Calu3 (cell line): Measurements from ENCODE around the gene ADGRA1. TPM values are rescaled to one million over a fixed set of nuclear protein-coding genes. Genes with fewer than 3 reads are reported as not detected.
A peak's percentile ranks its signal among the peaks of the same experiment; 100 is the strongest.

ENCODE experiments used
- BruUV-seq: library from RNA; stranded (reverse); fragments of 400-500 nt; replicated peaks from 2 replicates; lab custom pipeline; 2021; lab: Mats Ljungman, UMichigan
- CTCF ChIA-PET: fragments of 300-600 bp; sonication (Branson Sonifier 250); formaldehyde crosslinking; loops from one replicate; lab custom pipeline; 2022; ENCODE audit warnings: antibody characterized with exemption; lab: Charles Lee
- DNase-seq: peaks from one replicate; pipeline ENCODE4 v3.0.0; 2022
- H3K27ac Mint-ChIP-seq: one replicate; pipeline ENCODE4 v1.8.0; 2022; ENCODE audit warnings: mixed read lengths; ENCODE audit not compliant: unreplicated experiment
- H3K27me3 Mint-ChIP-seq: one replicate; pipeline ENCODE4 v1.8.0; 2022; ENCODE audit warnings: mixed read lengths; ENCODE audit not compliant: unreplicated experiment
- H3K36me3 Mint-ChIP-seq: one replicate; pipeline ENCODE4 v1.8.0; 2022; ENCODE audit warnings: mild to moderate bottlenecking, moderate library complexity, mixed read lengths; ENCODE audit not compliant: insufficient read depth, unreplicated experiment
- H3K4me1 Mint-ChIP-seq: one replicate; pipeline ENCODE4 v1.8.0; 2022; ENCODE audit warnings: mild to moderate bottlenecking, low read depth, mixed read lengths; ENCODE audit not compliant: unreplicated experiment
- H3K4me3 Mint-ChIP-seq: one replicate; pipeline ENCODE4 v1.8.0; 2022; ENCODE audit warnings: mild to moderate bottlenecking, low read depth, moderate library complexity, mixed read lengths; ENCODE audit not compliant: unreplicated experiment
- H3K9me3 Mint-ChIP-seq: one replicate; pipeline ENCODE4 v1.8.0; 2022; ENCODE audit warnings: low read depth, mixed read lengths; ENCODE audit not compliant: unreplicated experiment
- intact Hi-C: fragments of 100-400 bp; cut with micrococcal nuclease; formaldehyde crosslinking; loops from one replicate; pipeline ENCODE4 v1.10.0; 2022; ENCODE audit not compliant: unreplicated experiment
- total RNA-seq: library from RNA; stranded (reverse); gene quantifications from 2 replicates; pipeline ENCODE4 v1.2.3, GENCODE V29; 2022
- TF ChIP-seq, protein P1 (sequence below): fragments of 200-600 bp; IDR thresholded peaks from one replicate; pipeline ENCODE4 v1.8.0; 2022; ENCODE audit warnings: antibody characterized with exemption; ENCODE audit not compliant: unreplicated experiment

The ADGRA1 gene
- total RNA-seq, 1 experiment from 2014 or later: not detected

DNA sequence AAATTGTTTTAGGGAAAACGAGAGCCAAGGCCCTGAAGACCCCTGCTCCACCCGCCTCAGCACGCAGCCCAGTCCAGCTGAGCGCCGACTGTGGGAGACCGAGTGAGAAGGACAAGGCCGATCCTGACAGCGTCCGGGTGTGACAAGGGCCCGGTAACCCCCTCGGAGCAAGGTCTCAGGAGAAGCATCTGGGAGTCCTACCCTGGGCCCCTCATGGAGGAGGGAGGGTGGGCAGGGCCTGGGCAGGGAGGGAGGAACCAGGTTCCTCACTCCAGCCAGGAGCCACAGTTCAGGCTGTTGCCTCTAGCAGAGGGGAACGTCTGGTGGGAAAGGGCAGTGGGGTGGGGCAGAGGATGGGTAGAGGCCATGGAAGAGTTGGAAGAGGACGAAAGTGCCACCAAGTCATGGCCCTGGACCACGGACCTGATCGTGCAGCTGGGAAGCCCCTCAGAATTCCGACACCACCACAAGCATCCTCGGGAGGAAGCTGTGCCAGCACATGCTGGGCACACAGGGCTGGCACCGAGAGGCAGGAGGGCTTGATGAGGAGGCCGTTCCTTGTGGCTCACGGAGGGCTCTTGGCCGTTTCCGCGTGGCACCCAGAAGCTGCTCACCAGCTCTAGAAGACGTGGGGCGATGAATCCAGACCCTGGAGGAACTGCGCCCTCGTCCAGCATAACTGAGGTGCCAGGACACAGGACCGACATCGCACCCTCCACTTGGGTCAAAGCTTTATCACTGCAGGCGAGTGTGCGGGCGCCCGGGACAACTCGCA lies 70.1 kb downstream of the ADGRA1 start:
- Mint-ChIP-seq H3K4me3 (no peak overlapping the region), H3K4me1 (no peaks in the 10 kb centered on the region), H3K36me3 (no peaks in the 10 kb centered on the region), H3K27ac (no peak overlapping the region), H3K9me3 (no peaks in the 10 kb centered on the region), H3K27me3 (peaks cover 29% of the 10 kb centered on the region)
- TF ChIP-seq, protein P1, sequence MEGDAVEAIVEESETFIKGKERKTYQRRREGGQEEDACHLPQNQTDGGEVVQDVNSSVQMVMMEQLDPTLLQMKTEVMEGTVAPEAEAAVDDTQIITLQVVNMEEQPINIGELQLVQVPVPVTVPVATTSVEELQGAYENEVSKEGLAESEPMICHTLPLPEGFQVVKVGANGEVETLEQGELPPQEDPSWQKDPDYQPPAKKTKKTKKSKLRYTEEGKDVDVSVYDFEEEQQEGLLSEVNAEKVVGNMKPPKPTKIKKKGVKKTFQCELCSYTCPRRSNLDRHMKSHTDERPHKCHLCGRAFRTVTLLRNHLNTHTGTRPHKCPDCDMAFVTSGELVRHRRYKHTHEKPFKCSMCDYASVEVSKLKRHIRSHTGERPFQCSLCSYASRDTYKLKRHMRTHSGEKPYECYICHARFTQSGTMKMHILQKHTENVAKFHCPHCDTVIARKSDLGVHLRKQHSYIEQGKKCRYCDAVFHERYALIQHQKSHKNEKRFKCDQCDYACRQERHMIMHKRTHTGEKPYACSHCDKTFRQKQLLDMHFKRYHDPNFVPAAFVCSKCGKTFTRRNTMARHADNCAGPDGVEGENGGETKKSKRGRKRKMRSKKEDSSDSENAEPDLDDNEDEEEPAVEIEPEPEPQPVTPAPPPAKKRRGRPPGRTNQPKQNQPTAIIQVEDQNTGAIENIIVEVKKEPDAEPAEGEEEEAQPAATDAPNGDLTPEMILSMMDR: no peak
- no peak for DNase-seq
- no TSS peak for BruUV-seq
- CTCF ChIA-PET: no interaction called here
- intact Hi-C loops: no loop called here

DNA sequence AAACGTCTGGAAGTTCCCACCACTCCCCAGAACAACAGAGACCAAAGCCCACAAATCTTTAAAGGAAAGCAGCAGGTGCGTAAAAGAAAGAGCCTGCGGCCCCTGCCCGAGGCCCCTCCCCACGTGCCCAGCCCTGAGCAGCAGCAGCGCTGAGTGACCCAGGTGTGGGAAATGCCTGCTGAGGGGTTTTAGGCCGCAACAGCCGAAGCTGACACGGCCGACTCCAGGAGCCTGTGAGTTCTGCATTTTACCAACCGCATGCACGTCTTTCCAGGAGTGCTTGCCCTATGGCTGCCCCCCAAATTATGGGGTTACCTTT lies 70.7 kb downstream of the ADGRA1 start:
- DNase-seq: no peak
- no peak overlapping the region for H3K27ac Mint-ChIP-seq
- H3K27me3 Mint-ChIP-seq: peaks cover 23% of the 10 kb centered on the region
- no peaks in the 10 kb centered on the region for H3K36me3 Mint-ChIP-seq
- BruUV-seq: no TSS peak
- CTCF ChIA-PET: no interaction called here
- intact Hi-C loops: no loop called here
- H3K4me3 Mint-ChIP-seq: no peak overlapping the region
- H3K4me1 Mint-ChIP-seq: no peaks in the 10 kb centered on the region
- no peaks in the 10 kb centered on the region for H3K9me3 Mint-ChIP-seq
- TF ChIP-seq, protein P1: no peak

DNA sequence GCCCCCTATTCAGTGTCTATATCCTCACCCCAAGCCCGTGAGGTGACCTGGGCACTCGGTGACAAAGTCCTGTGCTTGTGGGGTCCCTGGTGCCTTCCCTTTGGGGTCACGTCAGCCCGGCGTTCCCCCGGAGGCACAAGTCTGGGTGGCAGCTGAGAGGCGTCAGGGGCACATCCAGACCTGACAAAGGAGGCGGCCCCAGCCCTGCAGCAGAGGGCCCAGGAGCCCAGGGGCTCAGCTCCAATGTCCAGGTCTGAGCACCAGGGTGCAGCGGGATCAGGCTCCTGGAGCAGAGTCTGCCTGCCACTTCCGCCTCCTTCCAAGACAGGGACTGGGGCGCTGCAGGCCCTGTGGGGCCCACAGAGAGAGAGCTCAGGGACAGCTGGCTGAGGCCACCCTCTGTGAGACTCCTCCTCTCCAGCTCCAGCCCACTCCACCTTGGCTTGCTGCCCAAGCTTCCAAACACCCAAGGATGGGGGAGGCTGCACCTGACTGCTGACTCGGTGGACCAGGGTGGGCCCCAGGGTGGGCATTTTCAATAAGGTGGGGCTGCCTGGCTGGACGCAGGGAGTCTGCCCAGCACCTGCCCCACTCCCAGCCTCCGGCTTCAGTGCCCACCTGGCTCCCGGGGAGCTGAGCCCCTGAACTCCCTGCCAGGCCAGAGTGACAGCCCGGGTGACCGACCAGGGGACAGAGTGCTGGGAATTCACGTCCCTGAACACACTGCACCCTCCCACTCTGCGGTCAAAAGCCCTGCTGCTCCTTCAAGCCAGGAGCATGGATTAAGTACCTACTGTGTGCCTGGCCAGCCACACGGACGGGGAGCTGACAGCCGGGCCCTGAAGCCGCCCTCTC lies 71.3 kb downstream of the ADGRA1 start:
- no peaks in the 10 kb centered on the region for H3K4me1 Mint-ChIP-seq
- no TSS peak for BruUV-seq
- intact Hi-C loops: no loop called here
- no peaks in the 10 kb centered on the region for H3K36me3 Mint-ChIP-seq
- peak; percentile 25 for DNase-seq
- H3K9me3 Mint-ChIP-seq: no peaks in the 10 kb centered on the region
- no peak overlapping the region for H3K27ac Mint-ChIP-seq
- TF ChIP-seq, protein P1: no peak
- peaks cover 17% of the 10 kb centered on the region for H3K27me3 Mint-ChIP-seq
- CTCF ChIA-PET: no interaction called here
- H3K4me3 Mint-ChIP-seq: no peak overlapping the region

DNA sequence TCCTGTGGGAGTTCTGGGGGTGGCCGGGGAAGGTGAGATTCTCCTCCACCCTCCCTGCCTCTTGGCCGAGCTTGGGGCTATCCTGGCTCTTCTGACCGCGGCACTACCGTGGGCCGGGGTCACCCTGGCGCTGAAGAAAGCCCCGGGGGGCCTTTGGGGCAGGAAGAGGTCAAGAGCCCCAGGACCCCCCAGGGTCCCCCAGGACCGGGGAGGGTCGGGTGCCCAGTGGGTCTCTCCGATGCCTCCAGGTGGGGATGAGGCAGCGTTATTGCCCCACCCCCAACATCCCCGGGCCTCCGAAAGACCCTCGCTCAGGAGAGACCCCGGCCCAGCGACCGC lies 71.9 kb downstream of the ADGRA1 start:
- DNase-seq: no peak
- no TSS peak for BruUV-seq
- Mint-ChIP-seq H3K27ac (no peak overlapping the region), H3K36me3 (no peaks in the 10 kb centered on the region), H3K27me3 (peaks cover 11% of the 10 kb centered on the region), H3K9me3 (no peaks in the 10 kb centered on the region), H3K4me3 (no peak overlapping the region), H3K4me1 (no peaks in the 10 kb centered on the region)
- CTCF ChIA-PET: no interaction called here
- TF ChIP-seq, protein P1: no peak
- intact Hi-C loops: no loop called here
